ENCODE data around the gene CLEC11A.

DNA sequence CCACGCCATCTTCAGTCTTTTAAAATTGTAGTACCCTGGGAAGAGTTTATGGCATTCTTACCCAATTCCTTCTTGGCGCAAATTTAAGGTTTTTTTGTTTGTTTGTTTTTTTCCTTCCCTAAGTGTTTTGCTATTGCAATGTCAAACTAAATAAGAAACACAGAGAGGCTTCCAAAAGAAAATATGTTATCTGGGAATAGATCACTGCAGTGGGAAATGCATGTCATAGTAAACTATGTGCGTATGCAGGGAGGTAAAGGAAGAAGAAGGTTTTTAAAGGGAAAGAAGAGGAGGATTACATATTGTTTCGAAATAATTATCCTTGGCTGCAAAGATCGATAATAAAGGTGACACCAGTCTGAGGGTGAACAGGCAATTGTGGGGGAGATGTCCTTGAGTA lies 13.2 kb downstream of the CLEC11A start:
- TF ChIP-seq, protein P1, sequence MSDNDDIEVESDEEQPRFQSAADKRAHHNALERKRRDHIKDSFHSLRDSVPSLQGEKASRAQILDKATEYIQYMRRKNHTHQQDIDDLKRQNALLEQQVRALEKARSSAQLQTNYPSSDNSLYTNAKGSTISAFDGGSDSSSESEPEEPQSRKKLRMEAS (IDR thresholded peaks at IDR 0.05): no peak
- TF ChIP-seq, protein P2, sequence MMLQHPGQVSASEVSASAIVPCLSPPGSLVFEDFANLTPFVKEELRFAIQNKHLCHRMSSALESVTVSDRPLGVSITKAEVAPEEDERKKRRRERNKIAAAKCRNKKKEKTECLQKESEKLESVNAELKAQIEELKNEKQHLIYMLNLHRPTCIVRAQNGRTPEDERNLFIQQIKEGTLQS (IDR thresholded peaks at IDR 0.05): no peak
- TF ChIP-seq, protein P3, sequence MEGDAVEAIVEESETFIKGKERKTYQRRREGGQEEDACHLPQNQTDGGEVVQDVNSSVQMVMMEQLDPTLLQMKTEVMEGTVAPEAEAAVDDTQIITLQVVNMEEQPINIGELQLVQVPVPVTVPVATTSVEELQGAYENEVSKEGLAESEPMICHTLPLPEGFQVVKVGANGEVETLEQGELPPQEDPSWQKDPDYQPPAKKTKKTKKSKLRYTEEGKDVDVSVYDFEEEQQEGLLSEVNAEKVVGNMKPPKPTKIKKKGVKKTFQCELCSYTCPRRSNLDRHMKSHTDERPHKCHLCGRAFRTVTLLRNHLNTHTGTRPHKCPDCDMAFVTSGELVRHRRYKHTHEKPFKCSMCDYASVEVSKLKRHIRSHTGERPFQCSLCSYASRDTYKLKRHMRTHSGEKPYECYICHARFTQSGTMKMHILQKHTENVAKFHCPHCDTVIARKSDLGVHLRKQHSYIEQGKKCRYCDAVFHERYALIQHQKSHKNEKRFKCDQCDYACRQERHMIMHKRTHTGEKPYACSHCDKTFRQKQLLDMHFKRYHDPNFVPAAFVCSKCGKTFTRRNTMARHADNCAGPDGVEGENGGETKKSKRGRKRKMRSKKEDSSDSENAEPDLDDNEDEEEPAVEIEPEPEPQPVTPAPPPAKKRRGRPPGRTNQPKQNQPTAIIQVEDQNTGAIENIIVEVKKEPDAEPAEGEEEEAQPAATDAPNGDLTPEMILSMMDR (IDR thresholded peaks at IDR 0.05; ENCODE audit: low read depth, low read length, missing input control): no peak
- TF ChIP-seq EGR1 (IDR thresholded peaks at IDR 0.05; ENCODE audit: low read depth in 2 of 2) (no peak), SP1 (IDR thresholded peaks at IDR 0.05) (no peak), YY1 (IDR thresholded peaks at IDR 0.05) (no peak), TAF1 (conservative IDR thresholded peaks at IDR 0.05) (no peak), GABPA (IDR thresholded peaks at IDR 0.05 in 1 of 2, conservative IDR thresholded peaks at IDR 0.05 in 1 of 2) (no peak)

Data from liver (tissue), 3 donors.